ENCODE measurements around the gene LRRC3.

The LRRC3 gene

GRCh38 chr21:44508711-44509445 is 53.6 kb downstream of the LRRC3 start:
- in situ Hi-C loops (cut with MboI; ENCODE audit: low sequenced_read_pairs), result loop anchor here (25.0 kb wide), 1 partner anchor 278 kb away; no protein-coding TSS in a partner anchor

GRCh38 chr21:44509539-44509938 is 54.2 kb downstream of the LRRC3 start:
- in situ Hi-C loops (cut with MboI; ENCODE audit: low sequenced_read_pairs), result loop anchor here (25.0 kb wide), 1 partner anchor 278 kb away; no protein-coding TSS in a partner anchor

GRCh38 chr21:44510109-44510507 is 54.8 kb downstream of the LRRC3 start:
- in situ Hi-C loops (cut with MboI; ENCODE audit: low sequenced_read_pairs), result loop anchor here (25.0 kb wide), 1 partner anchor 277 kb away; no protein-coding TSS in a partner anchor

GRCh38 chr21:44510508-44511218 is 55.4 kb downstream of the LRRC3 start:
- in situ Hi-C loops (cut with MboI; ENCODE audit: low sequenced_read_pairs), result loop anchor here (25.0 kb wide), 1 partner anchor 277 kb away; no protein-coding TSS in a partner anchor

- in situ Hi-C loops (cut with MboI; ENCODE audit: low sequenced_read_pairs), result loop anchor here (25.0 kb wide), 1 partner anchor 276 kb away; no protein-coding TSS in a partner anchor
Observed at GRCh38 chr21:44511219-44511937, 56.1 kb downstream of the LRRC3 start.

Measured in HL-60/S4 treated with phorbol 12-myristate 13-acetate at 8.2 ng/mL for 4 days and 3 days (cell line).